H7 (cell line): ENCODE measurements around the gene GPR84. TPM values are rescaled to one million over a fixed set of nuclear protein-coding genes. Genes with fewer than 3 reads are reported as not detected.
A peak's percentile ranks its signal among the peaks of the same experiment; 100 is the strongest.

Experiments used
- DNase-seq: peaks from one replicate; pipeline ENCODE4 v3.0.0; 2012
- H3K27me3 ChIP-seq: 2 replicates; pipeline ENCODE4 v1.6.0; 2011; ENCODE audit warnings: mild to moderate bottlenecking, low read length; ENCODE audit not compliant: control insufficient read depth, insufficient read depth
- H3K36me3 ChIP-seq: replicated peaks from 2 replicates; pipeline ENCODE4 v1.5.1; 2011; ENCODE audit warnings: low read length; ENCODE audit not compliant: control insufficient read depth, insufficient read depth
- H3K4me3 ChIP-seq: 2 replicates; pipeline ENCODE4 v1.5.1; 2011; ENCODE audit warnings: low read depth, mild to moderate bottlenecking, control low read depth, low read length, moderate library complexity; ENCODE audit not compliant: insufficient read depth
- total RNA-seq: library from RNA; depleted of rRNA; stranded (reverse); fragments of >200 nt; shearing (Covaris generic); gene quantifications from 2 replicates; pipeline ENCODE4 v1.2.3, GENCODE V29; 2014

Gene GPR84
- total RNA-seq, 1 experiment from 2014 or later = not detected

GRCh38 chr12:54397157-54397556 lies 32.9 kb upstream of the GPR84 start:
- Histone ChIP-seq H3K27me3 (peaks cover 3% of the 10 kb centered on the region; the same call in 1 of the 2 replicates), H3K4me3 (no peak overlapping the region), H3K36me3 (peaks cover 38% of the 10 kb centered on the region)
- DNase-seq = no peak

- H3K36me3 ChIP-seq = peaks cover 26% of the 10 kb centered on the region
- H3K27me3 ChIP-seq = peaks cover 3% of the 10 kb centered on the region
- H3K4me3 ChIP-seq = no peak overlapping the region
- DNase-seq = no peak
Observed at GRCh38 chr12:54395545-54395944, 31.3 kb upstream of the GPR84 start.

DNA sequence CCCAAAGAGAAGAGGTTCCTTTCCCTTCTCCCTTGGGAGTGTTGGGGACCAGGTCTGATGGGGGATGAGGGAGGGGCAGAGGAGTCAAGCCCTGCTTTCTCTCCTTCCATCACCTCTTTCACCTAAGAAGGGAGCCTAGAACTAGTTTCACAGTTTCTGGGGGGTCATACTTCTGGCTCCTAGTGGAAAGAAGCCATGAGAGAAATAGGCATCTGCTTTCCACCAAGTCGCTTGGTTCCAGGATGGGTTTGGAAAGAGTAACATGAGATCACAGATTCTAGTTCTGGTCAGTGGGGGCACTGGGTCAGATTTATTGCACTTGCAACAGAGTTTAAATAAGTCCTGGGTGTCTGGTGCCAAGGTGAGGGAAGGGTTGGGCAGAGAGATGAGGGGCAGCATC lies 30.7 kb upstream of the GPR84 start:
- H3K27me3 ChIP-seq = peaks cover 3% of the 10 kb centered on the region
- no peak overlapping the region for H3K4me3 ChIP-seq
- H3K36me3 ChIP-seq = peaks cover 25% of the 10 kb centered on the region
- no peak for DNase-seq

- peak; percentile 80 for DNase-seq
- Histone ChIP-seq H3K4me3 (no peak overlapping the region), H3K27me3 (peaks cover 3% of the 10 kb centered on the region), H3K36me3 (peaks cover 20% of the 10 kb centered on the region)
Observed at GRCh38 chr12:54394281-54394719, 30.0 kb upstream of the GPR84 start.

DNA sequence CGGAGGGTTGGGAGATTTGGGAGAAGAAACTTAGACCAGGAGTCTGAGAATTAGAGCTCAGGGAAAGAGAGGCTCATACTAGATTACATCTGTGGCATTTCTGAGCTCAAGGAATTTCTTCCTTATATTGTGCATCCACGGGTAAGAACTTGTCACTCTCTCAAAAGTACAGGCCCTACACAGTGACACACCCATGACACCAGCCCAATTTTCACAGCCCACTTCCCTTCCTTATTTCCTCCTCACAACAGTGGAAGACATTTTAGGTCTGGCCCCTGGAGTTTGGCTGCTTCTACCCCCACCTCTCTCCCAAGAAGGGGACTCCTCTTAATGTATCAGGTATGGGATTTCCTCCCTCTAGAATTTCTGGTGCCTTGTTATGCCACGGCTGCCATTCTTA lies 29.5 kb upstream of the GPR84 start:
- DNase-seq = no peak
- H3K36me3 ChIP-seq = peaks cover 19% of the 10 kb centered on the region
- no peak overlapping the region for H3K4me3 ChIP-seq

GRCh38 chr12:54393207-54393609 lies 28.9 kb upstream of the GPR84 start:
- peaks cover 15% of the 10 kb centered on the region for H3K36me3 ChIP-seq
- H3K4me3 ChIP-seq = no peak overlapping the region
- DNase-seq = no peak
- H3K27me3 ChIP-seq = peaks cover 3% of the 10 kb centered on the region

More for the DNA sequence above, 29.5 kb upstream of the GPR84 start:
- H3K27me3 ChIP-seq = peaks cover 3% of the 10 kb centered on the region

DNA sequence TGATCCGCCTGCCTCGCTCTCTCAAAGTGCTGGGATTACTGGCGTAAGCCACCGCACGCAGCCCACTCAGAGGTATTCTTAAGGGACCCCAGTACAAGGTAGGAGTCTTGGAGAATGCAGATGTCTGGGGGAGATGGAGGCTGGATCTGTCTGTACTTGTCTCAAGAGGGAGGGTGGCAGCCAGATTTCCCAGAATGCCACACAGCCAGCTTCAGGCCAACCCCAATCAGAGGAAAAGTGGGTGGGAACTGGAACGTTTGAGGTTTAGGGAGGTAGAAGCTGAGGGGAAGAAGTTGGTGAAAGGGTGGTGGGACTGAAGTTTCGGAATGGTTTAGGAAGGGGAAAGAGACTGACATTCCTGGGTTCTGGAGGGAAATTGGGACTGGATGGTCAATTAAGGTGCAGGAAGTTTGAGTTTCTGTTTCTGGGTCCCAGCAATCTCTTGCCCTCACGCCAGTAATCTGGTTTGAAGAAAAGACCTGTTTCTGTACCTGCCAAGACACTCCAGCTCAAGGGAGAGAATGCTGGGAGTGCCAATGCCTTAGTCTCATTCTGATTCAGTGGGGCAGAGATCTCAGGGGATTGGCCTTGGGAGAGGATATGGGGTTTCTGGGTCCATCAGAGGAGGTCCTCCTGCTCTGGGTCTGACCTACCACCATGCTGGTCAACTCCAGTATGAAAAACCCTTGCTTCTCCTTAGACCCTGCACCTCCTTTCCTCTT lies 28.4 kb upstream of the GPR84 start:
- no peak for DNase-seq

DNA sequence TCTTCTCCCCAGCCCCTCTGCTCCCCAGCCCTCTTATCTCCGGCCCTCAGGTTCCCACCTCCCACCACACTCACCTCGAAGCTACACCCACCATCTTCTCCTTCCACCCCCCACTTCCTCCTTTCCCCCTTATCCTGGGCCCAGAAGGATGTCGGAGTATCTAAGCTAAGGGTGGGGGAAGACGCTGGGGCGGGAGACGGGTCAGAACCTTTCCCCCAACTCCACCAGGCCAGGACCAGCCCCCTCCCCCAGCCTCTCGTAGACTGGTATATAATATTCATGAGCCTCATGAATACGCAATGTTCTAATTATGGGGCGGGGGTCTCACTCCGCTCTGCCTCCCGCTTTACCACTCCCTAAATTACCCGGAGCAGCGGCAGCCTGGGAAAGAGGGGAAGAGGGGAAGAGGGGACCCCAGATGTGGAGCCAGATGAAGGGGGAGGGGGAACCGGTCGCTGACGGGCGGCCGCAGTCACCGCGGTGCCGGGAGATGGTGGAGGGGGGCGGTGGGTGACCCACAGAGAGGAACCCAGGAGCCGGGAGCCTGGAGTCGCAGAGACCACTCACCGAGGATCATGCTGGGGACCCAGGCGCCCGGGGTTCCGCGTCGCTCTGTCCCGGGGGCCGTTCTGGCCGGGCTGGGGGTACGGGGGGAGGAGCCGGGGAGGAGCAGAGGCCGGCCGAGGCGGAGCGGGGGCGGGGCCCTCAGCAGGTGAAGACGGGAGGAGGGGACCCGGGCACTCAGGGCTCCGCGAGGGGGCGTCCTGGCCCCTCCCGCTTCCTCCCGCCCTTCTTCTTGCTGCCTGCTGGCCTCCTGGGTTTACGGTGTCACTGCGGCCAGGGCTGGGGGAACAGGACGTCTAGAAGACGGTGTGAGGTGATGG lies 26.6 kb upstream of the GPR84 start:
- peaks cover 3% of the 10 kb centered on the region for H3K27me3 ChIP-seq
- peak; percentile 99 for DNase-seq
- H3K36me3 ChIP-seq = no peaks in the 10 kb centered on the region
- H3K4me3 ChIP-seq = peak overlapping the region; percentile 82

More for the DNA sequence above, 28.4 kb upstream of the GPR84 start:
- H3K36me3 ChIP-seq = peaks cover 11% of the 10 kb centered on the region
- no peak overlapping the region for H3K4me3 ChIP-seq
- H3K27me3 ChIP-seq = peaks cover 3% of the 10 kb centered on the region

DNA sequence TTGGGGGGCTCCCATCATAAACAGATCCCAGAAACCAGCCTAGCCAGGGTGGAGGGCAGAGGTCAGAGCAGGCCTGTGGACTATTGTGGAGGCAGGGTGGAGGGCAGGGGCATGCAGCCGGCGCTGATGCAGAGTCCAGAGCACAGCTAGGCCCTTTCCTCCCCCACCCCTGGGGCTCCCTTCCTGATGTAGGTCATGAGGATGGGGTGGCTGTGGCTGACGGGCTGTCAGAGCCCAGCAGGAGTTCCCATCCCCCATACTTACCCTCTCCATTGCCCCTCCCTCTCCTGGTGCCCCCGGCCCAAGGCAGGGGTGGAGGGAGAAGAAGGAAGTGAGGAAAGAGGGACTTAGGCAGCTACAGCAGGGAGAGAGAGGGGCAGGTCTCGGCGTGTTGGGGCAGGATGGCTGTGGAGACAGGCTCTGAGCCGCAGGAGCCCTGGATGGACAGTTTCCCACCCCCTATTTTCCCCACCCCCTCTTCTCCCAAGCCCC lies 25.9 kb upstream of the GPR84 start:
- H3K4me3 ChIP-seq = peak overlapping the region; percentile 82
- DNase-seq = peak; percentile 83
- H3K36me3 ChIP-seq = no peaks in the 10 kb centered on the region
- H3K27me3 ChIP-seq = peaks cover 3% of the 10 kb centered on the region

DNA sequence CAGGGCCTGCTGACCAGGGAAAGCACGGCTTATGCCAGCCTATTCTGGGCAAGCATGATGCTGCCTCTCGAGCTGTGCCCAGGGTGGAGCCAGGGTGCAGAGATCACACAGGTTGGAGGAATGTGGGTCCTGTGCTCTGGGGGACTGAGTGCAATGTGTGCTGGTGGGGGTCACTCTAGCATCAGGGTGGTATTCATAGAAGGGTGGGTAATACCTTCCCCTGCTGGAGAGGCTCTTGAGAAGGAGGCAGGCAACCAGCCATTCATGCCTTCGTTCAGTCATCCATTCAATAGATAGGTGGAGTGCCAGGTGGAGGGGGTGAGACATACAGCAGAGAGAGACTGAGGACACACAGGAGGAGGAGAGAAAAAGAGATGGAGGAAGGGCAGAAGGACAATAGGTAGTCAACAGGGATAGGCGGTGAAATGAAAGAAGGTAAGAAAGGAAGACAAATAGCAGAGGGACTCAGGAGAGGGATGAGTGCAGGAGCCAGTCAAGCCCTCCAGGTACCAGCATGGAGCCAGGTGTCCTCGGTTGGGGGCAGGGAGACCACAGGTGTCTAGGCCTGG lies 25.4 kb upstream of the GPR84 start:
- H3K27me3 ChIP-seq = peaks cover 3% of the 10 kb centered on the region
- peak overlapping the region; percentile 82; the same call in 1 of the 2 replicates for H3K4me3 ChIP-seq
- no peak for DNase-seq
- no peaks in the 10 kb centered on the region for H3K36me3 ChIP-seq

GRCh38 chr12:54389134-54389508 lies 24.8 kb upstream of the GPR84 start:
- DNase-seq = peak; percentile 55
- Histone ChIP-seq H3K4me3 (no peak overlapping the region), H3K27me3 (peaks cover 3% of the 10 kb centered on the region), H3K36me3 (no peaks in the 10 kb centered on the region)

- Histone ChIP-seq H3K36me3 (no peaks in the 10 kb centered on the region; the same call in 1 of the 2 replicates), H3K4me3 (no peak overlapping the region)
- peak; percentile 19 for DNase-seq
Observed at GRCh38 chr12:54388237-54389133, 24.2 kb upstream of the GPR84 start.

GRCh38 chr12:54387114-54387467 lies 22.8 kb upstream of the GPR84 start:
- Histone ChIP-seq H3K36me3 (no peaks in the 10 kb centered on the region; the same call in 1 of the 2 replicates), H3K4me3 (no peak overlapping the region), H3K27me3 (no peaks in the 10 kb centered on the region; the same call in none of the 2 replicates)
- no peak for DNase-seq

More at GRCh38 chr12:54388237-54389133, 24.2 kb upstream of the GPR84 start:
- H3K27me3 ChIP-seq = peaks cover 3% of the 10 kb centered on the region
